NOMO-1 (cell line): ENCODE results near the gene NRXN2.

Source experiments
- DNase-seq, 2 experiments: peaks; one replicate each; lab custom pipeline; 2025; ENCODE audit not compliant: unreplicated experiment in 2 of 2; lab: John Stamatoyannopoulos, UW

NRXN2 gene

DNA sequence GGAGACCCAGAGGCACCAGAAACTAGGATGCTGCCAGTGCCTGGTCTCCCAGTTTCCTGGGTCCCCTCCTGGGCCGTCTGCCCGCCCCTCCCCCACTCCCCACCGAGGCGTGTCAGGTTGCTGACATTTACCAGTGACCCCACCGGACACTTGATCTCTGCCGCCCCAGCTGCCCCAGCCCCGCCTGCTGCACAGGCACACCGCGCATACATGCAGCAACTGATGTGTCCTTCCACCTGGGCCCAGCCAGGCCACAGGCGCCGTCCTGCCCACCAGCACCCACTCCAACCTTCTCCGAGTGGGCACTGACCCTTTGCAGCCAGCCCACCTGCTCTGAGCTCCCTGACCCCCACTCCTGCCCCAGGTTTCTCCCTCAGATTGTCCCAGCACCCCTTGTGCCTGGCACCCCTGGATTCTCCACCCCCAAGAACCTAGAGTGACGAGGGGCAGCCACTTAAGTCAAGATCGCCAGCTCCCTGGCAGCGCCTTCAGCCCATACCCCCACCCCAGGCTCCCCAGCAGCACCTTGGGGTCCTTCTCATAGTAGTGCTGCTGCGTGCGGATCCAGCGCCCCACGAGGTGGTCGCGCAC lies 36.2 kb upstream of the NRXN2 start:
- DNase-seq: no peak

DNA sequence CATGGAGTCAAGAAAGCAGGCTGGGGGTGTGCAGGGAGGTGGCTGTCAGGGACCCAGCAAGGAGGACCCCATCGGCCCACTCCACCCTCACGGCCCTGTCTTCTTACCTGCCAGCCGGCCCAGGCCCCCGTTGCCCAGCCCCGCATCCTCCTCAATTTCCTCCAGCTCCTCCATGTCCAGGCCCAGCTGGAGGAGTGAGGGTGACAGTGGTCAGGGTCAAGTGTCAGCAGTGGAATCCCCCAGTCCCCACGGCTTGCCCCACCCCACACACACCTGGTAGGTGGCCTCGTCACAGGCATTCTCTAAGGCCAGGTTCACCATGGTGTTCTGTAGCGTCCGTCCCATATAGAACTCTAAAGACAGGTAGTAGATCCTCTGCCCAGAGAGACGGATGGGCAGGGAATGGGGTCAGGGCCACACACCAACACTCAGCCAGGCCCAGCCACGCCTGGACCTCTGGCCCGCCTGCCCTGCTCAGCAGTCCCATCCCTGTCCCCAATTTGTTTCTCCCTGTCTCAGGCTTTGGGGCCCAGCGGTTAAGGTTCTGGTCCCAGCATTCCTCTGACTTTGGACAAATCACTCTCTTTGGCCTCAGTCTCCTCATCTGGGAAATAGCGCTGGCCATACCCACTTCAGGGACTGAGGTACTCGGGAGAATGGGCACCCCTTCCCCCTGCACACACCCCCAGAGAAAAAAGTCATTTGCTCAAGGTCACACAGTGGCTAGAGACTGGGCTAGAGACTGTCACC lies 35.5 kb upstream of the NRXN2 start:
- no peak for DNase-seq

- no peak for DNase-seq
These were observed 34.7 kb upstream of the NRXN2 start for GRCh38 chr11:64757549-64758329.

GRCh38 chr11:64755681-64756361 lies 32.8 kb upstream of the NRXN2 start:
- DNase-seq: no peak

GRCh38 chr11:64754919-64755662 lies 32.1 kb upstream of the NRXN2 start:
- DNase-seq: no peak

DNA sequence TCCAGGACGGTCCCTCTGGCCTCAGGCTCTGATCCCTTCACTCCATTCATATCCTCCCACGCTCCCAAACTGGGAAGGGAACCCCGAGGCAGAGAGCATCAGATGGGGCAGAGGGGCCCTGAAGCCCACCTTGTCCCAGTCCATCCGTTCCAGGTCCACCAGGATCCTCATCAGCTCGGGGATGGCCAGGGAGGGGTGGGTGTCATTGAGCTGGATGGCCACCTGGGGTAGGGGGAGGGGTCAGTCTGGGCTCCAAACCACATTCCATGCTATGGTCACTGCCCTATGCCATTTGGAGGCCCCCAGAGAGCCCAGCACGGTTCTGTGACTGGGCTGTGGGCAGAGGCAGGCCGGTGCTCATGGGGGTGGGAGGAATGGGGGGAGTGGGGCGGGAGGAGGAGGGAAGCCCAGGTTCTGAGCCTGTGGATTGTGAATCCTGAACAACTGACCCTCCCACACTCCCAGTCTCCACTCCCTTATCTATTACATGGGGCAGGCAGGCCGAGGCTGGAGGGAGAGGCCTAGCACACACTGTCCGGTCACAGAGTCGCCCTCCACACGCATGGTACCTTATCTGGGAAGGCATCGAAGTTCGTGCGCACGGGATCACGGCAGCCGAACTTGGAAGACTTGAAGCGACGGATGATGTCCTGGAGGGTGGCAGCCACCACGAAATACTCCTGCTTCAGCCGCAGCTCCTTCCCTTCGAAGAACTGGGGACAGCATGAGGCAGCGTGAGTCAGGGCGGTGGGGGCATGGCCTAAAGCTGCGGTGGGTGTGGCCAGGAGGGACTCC lies 31.3 kb upstream of the NRXN2 start:
- no peak for DNase-seq

DNA sequence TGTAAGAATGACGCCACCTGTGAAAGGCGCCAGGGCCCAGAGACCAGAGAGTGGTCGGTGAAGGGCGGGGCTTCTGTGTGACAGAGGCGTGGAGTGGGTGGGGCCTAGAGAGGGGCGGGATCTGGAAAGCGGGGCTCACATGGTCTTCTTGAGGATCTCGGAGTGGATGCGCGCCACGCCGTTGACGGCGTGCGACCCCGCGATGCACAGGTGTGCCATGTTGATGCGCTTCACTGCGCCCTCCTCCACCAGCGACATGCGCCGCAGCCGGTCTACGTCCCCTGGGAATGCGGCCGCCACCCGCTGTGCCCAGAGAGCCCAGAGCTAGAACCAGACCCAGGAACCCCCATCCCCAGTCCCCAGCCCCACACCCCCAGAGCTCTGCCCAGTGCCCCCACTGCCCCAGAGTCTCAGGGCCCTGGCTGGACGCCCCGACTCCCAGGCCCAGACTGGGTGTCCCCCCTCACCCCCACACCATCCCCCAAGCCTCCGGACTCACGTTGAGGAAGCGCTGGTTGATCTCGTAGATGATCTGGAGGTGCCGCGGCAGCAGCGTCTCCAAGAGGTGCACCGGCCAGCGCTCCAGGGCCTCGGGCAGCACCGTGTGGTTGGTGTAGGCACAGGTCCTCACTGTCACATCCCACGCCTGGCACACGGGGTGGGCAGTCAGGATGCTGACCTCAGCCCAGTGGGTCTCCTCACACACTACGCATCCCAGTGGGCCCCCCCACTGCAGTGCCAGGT lies 30.6 kb upstream of the NRXN2 start:
- DNase-seq: no peak

GRCh38 chr11:64753019-64753379 lies 30.0 kb upstream of the NRXN2 start:
- no peak for DNase-seq

GRCh38 chr11:64752175-64752970 lies 29.4 kb upstream of the NRXN2 start:
- DNase-seq: no peak

DNA sequence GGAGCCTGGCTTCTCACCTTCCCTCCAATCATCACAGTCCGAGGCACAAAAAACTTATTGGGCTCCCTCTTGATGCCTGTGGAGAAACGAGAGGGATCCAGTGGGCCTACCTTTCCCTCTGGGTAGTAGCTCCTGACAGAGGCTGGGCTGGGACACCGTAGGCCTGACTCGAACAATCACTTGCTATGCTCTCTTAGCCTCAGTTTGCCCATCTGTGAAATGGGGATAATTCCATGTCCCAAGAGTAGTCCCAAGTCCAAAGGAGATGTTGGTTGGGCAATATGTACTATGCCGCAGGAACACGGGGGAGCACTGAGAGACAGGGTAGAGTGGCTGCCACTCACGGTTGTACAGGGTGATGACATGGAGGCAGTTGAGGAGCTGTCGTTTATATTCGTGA lies 28.6 kb upstream of the NRXN2 start:
- no peak for DNase-seq

DNA sequence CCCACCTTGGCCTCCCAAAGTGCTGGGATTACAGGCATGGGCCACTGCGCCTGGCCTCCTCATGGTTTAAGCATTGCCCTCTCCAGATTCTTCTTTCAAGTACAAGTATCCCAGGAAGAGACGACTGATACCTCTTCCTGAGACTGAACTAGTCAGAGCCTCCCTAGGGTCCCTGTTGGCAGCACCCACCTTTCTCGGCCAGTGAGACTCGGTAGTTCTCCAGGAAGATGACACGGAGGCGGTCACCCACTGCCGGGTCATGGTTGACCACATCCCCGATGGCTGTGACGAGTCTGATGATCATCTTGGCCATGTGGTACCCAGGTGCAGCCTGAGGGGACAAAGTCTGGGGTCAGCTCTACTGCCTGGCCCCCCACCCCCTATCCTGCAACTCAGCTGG lies 28.1 kb upstream of the NRXN2 start:
- DNase-seq: no peak

DNA sequence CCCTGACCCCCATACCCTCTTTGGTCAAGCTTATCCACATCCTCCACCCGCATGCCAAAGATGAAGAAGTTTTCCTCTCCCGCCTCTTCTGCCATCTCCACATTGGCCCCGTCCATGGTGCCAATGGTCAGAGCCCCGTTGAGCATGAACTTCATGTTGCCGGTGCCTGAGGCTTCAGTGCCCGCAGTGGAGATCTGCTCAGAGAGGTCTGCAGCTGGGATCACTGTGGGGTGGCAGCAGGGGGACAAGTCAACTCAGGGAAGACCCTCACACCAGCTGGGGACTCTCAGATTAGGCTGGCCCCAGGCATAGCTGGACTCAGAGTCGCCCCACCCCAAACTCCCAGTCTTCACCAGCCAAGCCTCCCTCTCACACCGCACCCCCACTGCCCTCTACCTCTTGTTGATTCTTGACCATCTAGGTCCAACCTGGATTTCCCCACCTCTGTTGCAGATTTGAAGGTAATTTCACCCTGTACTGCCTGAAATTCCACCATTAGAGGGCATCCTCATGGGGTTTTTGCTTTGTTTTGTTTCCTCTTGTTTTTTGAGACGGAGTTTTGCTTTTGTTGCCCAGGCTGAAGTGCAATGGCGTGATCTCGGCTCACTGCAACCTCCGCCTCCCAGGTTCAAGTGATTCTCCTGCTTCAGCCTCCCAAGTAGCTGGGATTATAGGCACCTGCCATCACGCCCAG lies 27.5 kb upstream of the NRXN2 start:
- no peak for DNase-seq

GRCh38 chr11:64747961-64748665 lies 25.1 kb upstream of the NRXN2 start:
- no peak for DNase-seq

- no peak for DNase-seq
These were observed 23.5 kb upstream of the NRXN2 start for GRCh38 chr11:64746486-64746885.

- DNase-seq: peak in 1 of 2 experiments; percentile 61
These were observed 22.7 kb upstream of the NRXN2 start for GRCh38 chr11:64745521-64746328.

DNA sequence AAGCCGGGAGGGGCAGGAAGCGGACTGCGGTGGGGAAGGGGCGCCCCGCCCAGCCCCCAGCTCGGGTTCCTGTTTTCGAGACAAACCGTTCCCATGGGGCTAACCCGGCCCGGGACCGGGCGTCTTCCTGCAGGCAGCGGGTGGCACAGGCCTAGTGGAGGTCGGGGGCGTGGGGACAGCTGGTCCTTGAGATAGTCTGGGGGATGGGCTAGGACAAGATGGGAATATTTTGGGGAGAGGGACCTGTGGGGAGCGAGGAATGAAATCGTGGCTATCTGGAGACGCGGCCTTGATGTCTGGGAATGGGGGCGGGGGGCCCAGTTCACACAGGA lies 22.2 kb upstream of the NRXN2 start:
- peak; percentile 66 to 68 for DNase-seq
